HEK293 (cell line): ENCODE data around the gene ATG101.

Source experiments
- CTCF ChIA-PET: fragments of 350-600 bp; formaldehyde crosslinking; extraction: SDS; loops from one replicate; lab custom pipeline; 2021; ENCODE audit warnings: antibody characterized with exemption; lab: Yijun Ruan, JAX
- POLR2A ChIA-PET: fragments of 300-600 bp; formaldehyde crosslinking; extraction: SDS; loops from one replicate; lab custom pipeline; 2020; ENCODE audit warnings: antibody characterized with exemption, inconsistent platforms; lab: Yijun Ruan, JAX
- H3K27ac ChIP-seq: fragments of 200-500 bp; sonication (Bioruptor generic); 2 replicates; pipeline ENCODE4 v1.5.1; 2014; ENCODE audit warnings: low read depth, low read length, control low read depth, inconsistent platforms; ENCODE audit errors: extremely low read depth
- H3K36me3 ChIP-seq, 2 experiments: fragments of 200-500 bp in 1 of 2; sonication (Bioruptor generic) in 1 of 2; 1 replicate in 1 of 2; 2 replicates in 1 of 2; pipeline ENCODE4 v1.5.1; 2014 to 2017; ENCODE audit warnings: inconsistent platforms in 2 of 2, low read length in 2 of 2; ENCODE audit not compliant: control insufficient read depth in 2 of 2, insufficient read depth in 1 of 2
- H3K4me1 ChIP-seq: fragments of 200-500 bp; sonication (Bioruptor generic); 2 replicates; pipeline ENCODE4 v1.5.1; 2014; ENCODE audit warnings: mild to moderate bottlenecking, low read length, inconsistent platforms; ENCODE audit not compliant: control insufficient read depth, insufficient read depth
- H3K4me3 ChIP-seq: 2 replicates; pipeline ENCODE4 v1.5.1; 2011; ENCODE audit warnings: low read depth, mild to moderate bottlenecking, control low read depth, low read length, moderate library complexity
- H3K9me3 ChIP-seq: fragments of 200-500 bp; sonication (Bioruptor generic); 2 replicates; pipeline ENCODE4 v1.5.1; 2014; ENCODE audit warnings: low read depth, low read length, inconsistent platforms; ENCODE audit not compliant: control insufficient read depth, insufficient read depth
- KLF17 ChIP-seq: fragments of 450-650 bp; formaldehyde crosslinking; IDR thresholded peaks from 2 replicates; pipeline ENCODE4 v1.5.1; 2016; ENCODE audit warnings: missing biosample characterization, missing genetic modification characterization
- PRDM4 ChIP-seq: fragments of 450-650 bp; formaldehyde crosslinking; IDR thresholded peaks from 2 replicates; pipeline ENCODE4 v1.5.1; 2017; ENCODE audit warnings: missing biosample characterization, missing genetic modification characterization
- SP7 ChIP-seq: fragments of 450-650 bp; formaldehyde crosslinking; IDR thresholded peaks from 2 replicates; pipeline ENCODE4 v1.5.1; 2016; ENCODE audit warnings: missing biosample characterization, missing genetic modification characterization
- ZBTB21 ChIP-seq: fragments of 450-650 bp; formaldehyde crosslinking; IDR thresholded peaks from 2 replicates; pipeline ENCODE4 v1.5.1; 2017; ENCODE audit warnings: missing biosample characterization, missing genetic modification characterization
- ZBTB44 ChIP-seq: fragments of 450-650 bp; IDR thresholded peaks from 2 replicates; pipeline ENCODE4 v1.5.1; 2018; ENCODE audit warnings: missing biosample characterization, mild to moderate bottlenecking, missing genetic modification characterization
- ZEB2 ChIP-seq: fragments of 450-650 bp; formaldehyde crosslinking; IDR thresholded peaks from 2 replicates; pipeline ENCODE4 v1.5.1; 2016; ENCODE audit warnings: missing biosample characterization, missing genetic modification characterization
- ZFP37 ChIP-seq: fragments of 450-650 bp; formaldehyde crosslinking; IDR thresholded peaks from 2 replicates; pipeline ENCODE4 v1.5.1; 2016; ENCODE audit warnings: missing biosample characterization, missing genetic modification characterization
- ZNF132 ChIP-seq: fragments of 450-650 bp; formaldehyde crosslinking; IDR thresholded peaks from 2 replicates; pipeline ENCODE4 v1.5.1; 2017; ENCODE audit warnings: missing biosample characterization, missing genetic modification characterization, borderline replicate concordance
- ZNF175 ChIP-seq: fragments of 450-650 bp; formaldehyde crosslinking; IDR thresholded peaks from 2 replicates; pipeline ENCODE4 v1.5.1; 2016; ENCODE audit warnings: missing biosample characterization, missing genetic modification characterization
- ZNF2 ChIP-seq: fragments of 450-650 bp; formaldehyde crosslinking; IDR thresholded peaks from 2 replicates; pipeline ENCODE4 v1.5.1; 2016; ENCODE audit warnings: missing biosample characterization, missing genetic modification characterization
- ZNF202 ChIP-seq: fragments of 450-650 bp; formaldehyde crosslinking; IDR thresholded peaks from 2 replicates; pipeline ENCODE4 v1.5.1; 2016; ENCODE audit warnings: missing biosample characterization, missing genetic modification characterization, borderline replicate concordance
- ZNF223 ChIP-seq: fragments of 450-650 bp; formaldehyde crosslinking; IDR thresholded peaks from 2 replicates; pipeline ENCODE4 v1.5.1; 2016; ENCODE audit warnings: missing biosample characterization, missing genetic modification characterization
- ZNF335 ChIP-seq: fragments of 450-650 bp; formaldehyde crosslinking; conservative IDR thresholded peaks from 2 replicates; pipeline ENCODE4 v1.5.1; 2016; ENCODE audit warnings: missing biosample characterization, missing genetic modification characterization
- ZNF501 ChIP-seq: fragments of 450-650 bp; formaldehyde crosslinking; IDR thresholded peaks from 2 replicates; pipeline ENCODE4 v1.5.1; 2016; ENCODE audit warnings: missing biosample characterization, missing genetic modification characterization
- ZNF677 ChIP-seq: fragments of 450-650 bp; IDR thresholded peaks from 2 replicates; pipeline ENCODE4 v1.5.0; 2018; ENCODE audit warnings: missing biosample characterization, mild to moderate bottlenecking, missing genetic modification characterization, moderate library complexity
- ZNF692 ChIP-seq: fragments of 450-650 bp; formaldehyde crosslinking; IDR thresholded peaks from 2 replicates; pipeline ENCODE4 v1.5.1; 2016; ENCODE audit warnings: missing biosample characterization, missing genetic modification characterization
- ZNF747 ChIP-seq: fragments of 450-650 bp; formaldehyde crosslinking; IDR thresholded peaks from 2 replicates; pipeline ENCODE4 v1.5.1; 2016; ENCODE audit warnings: missing biosample characterization, missing genetic modification characterization
- TF ChIP-seq, protein P1 (sequence below): fragments of 450-650 bp; formaldehyde crosslinking; conservative IDR thresholded peaks from 2 replicates; pipeline ENCODE4 v1.5.1; 2016; ENCODE audit warnings: low read depth, missing biosample characterization, missing genetic modification characterization

The ATG101 gene

DNA sequence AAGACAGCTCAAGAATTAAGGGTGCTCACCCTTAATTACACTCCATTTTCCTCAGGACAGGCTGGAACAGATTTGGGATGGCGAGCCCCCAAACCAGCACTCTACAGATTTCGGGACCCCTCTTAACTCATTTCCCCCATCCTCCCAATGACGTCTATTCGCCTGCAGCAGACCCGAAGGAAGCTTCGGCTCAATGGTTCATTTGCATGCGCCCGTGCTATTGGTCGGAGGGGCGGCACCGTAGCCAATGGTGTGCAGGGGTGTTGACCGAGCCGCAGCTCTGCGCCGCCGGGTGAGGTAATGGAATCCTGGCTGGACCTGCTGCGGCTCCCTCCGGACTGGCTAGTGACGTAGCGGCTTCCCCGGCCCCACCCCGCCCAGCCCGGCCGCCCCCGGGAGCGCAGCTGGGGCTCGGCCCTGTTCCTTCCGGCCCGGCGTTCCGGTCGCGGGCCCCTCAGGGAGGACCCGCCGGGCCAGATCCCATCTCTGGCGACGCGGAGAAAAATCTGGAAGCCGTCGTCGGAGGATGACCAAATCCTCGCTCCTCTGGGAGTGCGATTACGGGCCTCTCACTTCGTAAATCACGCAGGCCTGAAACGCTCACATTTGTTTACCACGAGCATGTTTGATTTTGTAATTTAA, 36.9 kb upstream of the ATG101 start (continued):
- 0 out of 2 replicates have a peak, but pooled peaks have one; percentile 18 for TF ChIP-seq ZBTB44
- TF ChIP-seq ZNF501, result peak; percentile 14; the same call in 1 of the 2 replicates
- TF ChIP-seq ZBTB21, result peak; percentile 85

GRCh38 chr12:52033446-52034140, 36.2 kb upstream of the ATG101 start:
- Histone ChIP-seq H3K36me3 (no peaks in the 10 kb centered on the region), H3K4me1 (peaks cover 13% of the 10 kb centered on the region), H3K27ac (no peak overlapping the region; the same call in 1 of the 2 replicates), H3K9me3 (no peaks in the 10 kb centered on the region), H3K4me3 (no peak overlapping the region)
- POLR2A ChIA-PET, result interaction anchor here (0.6 to 2.1 kb wide), 7 partner anchors 10 to 973 kb away, joined by 3 to 16 read pairs (median 4); partner anchors contain the start of genes ATG101, EIF4B, NR4A1 and TAMALIN
- CTCF ChIA-PET, result interaction anchor here (1.5 to 16.1 kb wide), 5 partner anchors 8 to 88 kb away, joined by 3 to 794 read pairs (median 20); partner anchors contain the start of genes ATG101 and SMIM41
- TF ChIP-seq, protein P1, sequence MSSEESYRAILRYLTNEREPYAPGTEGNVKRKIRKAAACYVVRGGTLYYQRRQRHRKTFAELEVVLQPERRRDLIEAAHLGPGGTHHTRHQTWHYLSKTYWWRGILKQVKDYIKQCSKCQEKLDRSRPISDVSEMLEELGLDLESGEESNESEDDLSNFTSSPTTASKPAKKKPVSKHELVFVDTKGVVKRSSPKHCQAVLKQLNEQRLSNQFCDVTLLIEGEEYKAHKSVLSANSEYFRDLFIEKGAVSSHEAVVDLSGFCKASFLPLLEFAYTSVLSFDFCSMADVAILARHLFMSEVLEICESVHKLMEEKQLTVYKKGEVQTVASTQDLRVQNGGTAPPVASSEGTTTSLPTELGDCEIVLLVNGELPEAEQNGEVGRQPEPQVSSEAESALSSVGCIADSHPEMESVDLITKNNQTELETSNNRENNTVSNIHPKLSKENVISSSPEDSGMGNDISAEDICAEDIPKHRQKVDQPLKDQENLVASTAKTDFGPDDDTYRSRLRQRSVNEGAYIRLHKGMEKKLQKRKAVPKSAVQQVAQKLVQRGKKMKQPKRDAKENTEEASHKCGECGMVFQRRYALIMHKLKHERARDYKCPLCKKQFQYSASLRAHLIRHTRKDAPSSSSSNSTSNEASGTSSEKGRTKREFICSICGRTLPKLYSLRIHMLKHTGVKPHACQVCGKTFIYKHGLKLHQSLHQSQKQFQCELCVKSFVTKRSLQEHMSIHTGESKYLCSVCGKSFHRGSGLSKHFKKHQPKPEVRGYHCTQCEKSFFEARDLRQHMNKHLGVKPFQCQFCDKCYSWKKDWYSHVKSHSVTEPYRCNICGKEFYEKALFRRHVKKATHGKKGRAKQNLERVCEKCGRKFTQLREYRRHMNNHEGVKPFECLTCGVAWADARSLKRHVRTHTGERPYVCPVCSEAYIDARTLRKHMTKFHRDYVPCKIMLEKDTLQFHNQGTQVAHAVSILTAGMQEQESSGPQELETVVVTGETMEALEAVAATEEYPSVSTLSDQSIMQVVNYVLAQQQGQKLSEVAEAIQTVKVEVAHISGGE (tag by site-specific recombination), result peak; percentile 6; the same call in 1 of the 2 replicates
- peak; percentile 39 for TF ChIP-seq ZNF335 (tag by site-specific recombination)
- TF ChIP-seq KLF17 (tag by site-specific recombination), result no peak
- no peak for TF ChIP-seq ZNF175 (tag by site-specific recombination)

GRCh38 chr12:52035190-52035589, 34.6 kb upstream of the ATG101 start:
- ChIA-PET POLR2A (no interaction called here), CTCF (interaction anchor here (1.5 to 1.8 kb wide), 2 partner anchors 10 to 87 kb away, joined by 3 to 20 read pairs; no protein-coding TSS in a partner anchor)
- no peaks in the 10 kb centered on the region for H3K9me3 ChIP-seq
- no peak overlapping the region for H3K4me3 ChIP-seq
- no peak overlapping the region for H3K27ac ChIP-seq
- H3K36me3 ChIP-seq, result no peaks in the 10 kb centered on the region
- peaks cover 8% of the 10 kb centered on the region for H3K4me1 ChIP-seq
- TF ChIP-seq ZNF223 (tag by site-specific recombination), result no peak
- TF ChIP-seq ZNF747 (tag by site-specific recombination), result no peak
- no peak for TF ChIP-seq ZNF132 (tag by site-specific recombination)

- Histone ChIP-seq H3K36me3 (no peaks in the 10 kb centered on the region), H3K4me1 (peaks cover 8% of the 10 kb centered on the region), H3K27ac (no peak overlapping the region), H3K4me3 (no peak overlapping the region), H3K9me3 (no peaks in the 10 kb centered on the region)
- ChIA-PET CTCF (no interaction called here), POLR2A (no interaction called here)
- TF ChIP-seq ZNF2 (no peak), PRDM4 (no peak), ZNF202 (tag by site-specific recombination) (no peak), ZNF692 (tag by site-specific recombination) (no peak), ZEB2 (no peak), ZNF677 (tag by site-specific recombination) (no peak), SP7 (tag by site-specific recombination) (no peak), ZFP37 (tag by site-specific recombination) (no peak)
Measured at GRCh38 chr12:52035926-52036325, 33.9 kb upstream of the ATG101 start.
